ENCODE results near the gene SMIM41.

GRCh38 chr12:52145228-52146088, 66.0 kb downstream of the SMIM41 start:
- TF ChIP-seq CTCF (IDR thresholded peaks at IDR 0.05; ENCODE audit: insufficient read depth, low read length) (no peak), GABPA (IDR thresholded peaks at IDR 0.05; ENCODE audit: low read depth) (no peak)

Data from HL-60 (cell line).